HG03175 (cell line): ENCODE data around the gene PIGH.

Experiments
- ATAC-seq: cut with Tn5 transposase; IDR thresholded peaks from one replicate; pipeline ENCODE4 v1.9.1; 2021; ENCODE audit warnings: mild to moderate bottlenecking, moderate library complexity; ENCODE audit not compliant: unreplicated experiment

The PIGH gene

GRCh38 chr14:67576216-67576955, 23.7 kb downstream of the PIGH start:
- no peak for ATAC-seq

- no peak for ATAC-seq
Observed at GRCh38 chr14:67575684-67576083, 24.4 kb downstream of the PIGH start.

- ATAC-seq = no peak
Observed at GRCh38 chr14:67574806-67575205, 25.3 kb downstream of the PIGH start.

GRCh38 chr14:67574156-67574555, 25.9 kb downstream of the PIGH start:
- ATAC-seq = no peak

GRCh38 chr14:67573228-67574010, 26.6 kb downstream of the PIGH start:
- ATAC-seq = no peak

GRCh38 chr14:67572608-67573007, 27.5 kb downstream of the PIGH start:
- no peak for ATAC-seq

- ATAC-seq = no peak
Observed at GRCh38 chr14:67571991-67572323, 28.1 kb downstream of the PIGH start.

GRCh38 chr14:67571275-67571990, 28.6 kb downstream of the PIGH start:
- ATAC-seq = peak; percentile 81

GRCh38 chr14:67570453-67570852, 29.6 kb downstream of the PIGH start:
- no peak for ATAC-seq

- ATAC-seq = no peak
Observed at GRCh38 chr14:67569651-67570290, 30.3 kb downstream of the PIGH start.

- no peak for ATAC-seq
Observed at GRCh38 chr14:67569011-67569650, 30.9 kb downstream of the PIGH start.

GRCh38 chr14:67567654-67568053, 32.4 kb downstream of the PIGH start:
- ATAC-seq = no peak

- ATAC-seq = no peak
Observed at GRCh38 chr14:67566908-67567307, 33.2 kb downstream of the PIGH start.

GRCh38 chr14:67564236-67564635, 35.8 kb downstream of the PIGH start:
- no peak for ATAC-seq

- no peak for ATAC-seq
Observed at GRCh38 chr14:67562776-67563150, 37.3 kb downstream of the PIGH start.

GRCh38 chr14:67562025-67562775, 37.9 kb downstream of the PIGH start:
- ATAC-seq = no peak

GRCh38 chr14:67559639-67560038, 40.4 kb downstream of the PIGH start:
- ATAC-seq = no peak

- no peak for ATAC-seq
Observed at GRCh38 chr14:67557656-67558055, 42.4 kb downstream of the PIGH start.

- no peak for ATAC-seq
Observed at GRCh38 chr14:67557118-67557517, 43.0 kb downstream of the PIGH start.

GRCh38 chr14:67556671-67557070, 43.4 kb downstream of the PIGH start:
- ATAC-seq = no peak
